Neuronal stem cell (in vitro differentiated cells): ENCODE results near the gene ZFAND3.

Source experiments
- DNase-seq: peaks from one replicate; pipeline ENCODE4 v3.0.0-alpha.2; 2013; ENCODE audit warnings: low spot score
- H2AFZ ChIP-seq: one replicate; pipeline ENCODE4 v1.6.1; 2013; ENCODE audit warnings: mild to moderate bottlenecking, low read length, inconsistent platforms
- H2AK5ac ChIP-seq: 2 replicates; pipeline ENCODE4 v1.6.1; 2013; ENCODE audit warnings: low read depth, mild to moderate bottlenecking, inconsistent platforms, low read length, moderate library complexity, mixed read lengths
- H2BK120ac ChIP-seq: 2 replicates; pipeline ENCODE4 v1.6.1; 2013; ENCODE audit warnings: low read depth, mild to moderate bottlenecking, inconsistent platforms, low read length, moderate library complexity, mixed read lengths
- H2BK12ac ChIP-seq: one replicate; pipeline ENCODE4 v1.6.1; 2013; ENCODE audit warnings: low read length, inconsistent platforms
- H2BK15ac ChIP-seq: 2 replicates; pipeline ENCODE4 v1.6.1; 2013; ENCODE audit warnings: mild to moderate bottlenecking, low read length, inconsistent platforms, mixed read lengths
- H2BK5ac ChIP-seq: one replicate; pipeline ENCODE4 v1.6.1; 2013; ENCODE audit warnings: inconsistent platforms, mild to moderate bottlenecking, low read length, moderate library complexity
- H3K14ac ChIP-seq: one replicate; pipeline ENCODE4 v1.6.1; 2013; ENCODE audit warnings: low read length, inconsistent platforms
- H3K18ac ChIP-seq: 2 replicates; pipeline ENCODE4 v1.6.1; 2013; ENCODE audit warnings: low read length, inconsistent platforms
- H3K23ac ChIP-seq: 2 replicates; pipeline ENCODE4 v1.6.1; 2013; ENCODE audit warnings: low read depth, mild to moderate bottlenecking, mixed read lengths, low read length, inconsistent platforms; ENCODE audit not compliant: poor library complexity
- H3K27ac ChIP-seq: replicated peaks from 3 replicates; pipeline ENCODE4 v1.5.1; 2013; ENCODE audit warnings: low read length, inconsistent platforms
- H3K27me3 ChIP-seq, 3 experiments: 2 replicates each; pipeline ENCODE4 v1.6.1; 2013; ENCODE audit warnings: low read length in 3 of 3, mild to moderate bottlenecking in 2 of 3, inconsistent platforms in 1 of 3, low read depth in 1 of 3, mixed read lengths in 1 of 3, moderate library complexity in 1 of 3; ENCODE audit not compliant: control insufficient read depth in 3 of 3, insufficient read depth in 3 of 3
- H3K36me3 ChIP-seq, 2 donors: replicated peaks in 1 of 2; 2 replicates each; pipeline ENCODE4 v1.6.1; 2013; ENCODE audit warnings: low read length in 2 of 2; ENCODE audit not compliant: control insufficient read depth in 2 of 2, insufficient read depth in 2 of 2
- H3K4ac ChIP-seq: 2 replicates; pipeline ENCODE4 v1.6.1; 2013; ENCODE audit warnings: inconsistent platforms, mild to moderate bottlenecking, low read length, moderate library complexity
- H3K4me1 ChIP-seq, 2 donors: 1 replicate in 1 of 2; 2 replicates in 1 of 2; pipeline ENCODE4 v1.6.1; 2013; ENCODE audit warnings: low read length in 2 of 2, low read depth in 1 of 2; ENCODE audit not compliant: control insufficient read depth in 2 of 2, insufficient read depth in 1 of 2
- H3K4me2 ChIP-seq: one replicate; pipeline ENCODE4 v1.6.1; 2013; ENCODE audit warnings: mild to moderate bottlenecking, low read length, inconsistent platforms; ENCODE audit not compliant: insufficient read depth, poor library complexity, severe bottlenecking
- H3K4me3 ChIP-seq, 2 donors: 2 replicates each; pipeline ENCODE4 v1.5.1; 2013; ENCODE audit warnings: low read length in 2 of 2, mild to moderate bottlenecking in 2 of 2, inconsistent platforms in 1 of 2, moderate library complexity in 1 of 2
- H3K79me1 ChIP-seq: one replicate; pipeline ENCODE4 v1.6.1; 2013; ENCODE audit warnings: low read depth, mild to moderate bottlenecking, inconsistent platforms, low read length, moderate library complexity
- H3K9ac ChIP-seq: one replicate; pipeline ENCODE4 v1.6.1; 2013; ENCODE audit warnings: mild to moderate bottlenecking, low read depth, low read length, inconsistent platforms; ENCODE audit not compliant: poor library complexity
- H3K9me3 ChIP-seq, 2 donors: replicated peaks in 1 of 2; 2 replicates each; pipeline versions ENCODE3 to v1.6.1; 2013; ENCODE audit warnings: low read length in 2 of 2, mild to moderate bottlenecking in 2 of 2, inconsistent platforms in 1 of 2, low read depth in 1 of 2, mixed read lengths in 1 of 2, moderate library complexity in 1 of 2; ENCODE audit not compliant: control insufficient read depth in 2 of 2, insufficient read depth in 1 of 2
- H4K8ac ChIP-seq: one replicate; pipeline ENCODE4 v1.6.1; 2013; ENCODE audit warnings: low read depth, mild to moderate bottlenecking, inconsistent platforms, low read length, moderate library complexity
- H4K91ac ChIP-seq: one replicate; pipeline ENCODE4 v1.6.1; 2013; ENCODE audit warnings: low read length, low read depth, mild to moderate bottlenecking, inconsistent platforms; ENCODE audit not compliant: poor library complexity
- WGBS, 2 donors: extraction: QIAGEN DNeasy Blood & Tissue Kit; methylation state at CpG; one replicate each; pipeline ENCODE4 v1.1.7; 2013; ENCODE audit warnings: missing lambda C conversion rate in 2 of 2, mixed read lengths in 1 of 2; ENCODE audit not compliant: insufficient read length in 2 of 2, insufficient replicate concordance in 1 of 2; ENCODE audit errors: extremely low coverage in 2 of 2; 5-methylcytosine and 5-hydroxymethylcytosine counted together

ZFAND3 gene

GRCh38 chr6:37998366-37998765 lies 178.8 kb downstream of the ZFAND3 start:
- Histone ChIP-seq H2BK5ac (no peak overlapping the region), H3K14ac (no peak overlapping the region), H2BK12ac (no peak overlapping the region), H3K27me3 (no peaks in the 10 kb centered on the region), H3K4me2 (no peak overlapping the region), H3K23ac (no peak overlapping the region), H3K4ac (no peak overlapping the region), H2AFZ (no peak overlapping the region), H3K79me1 (peaks cover under 1% of the 10 kb centered on the region), H4K91ac (no peak overlapping the region), H3K27ac (no peak overlapping the region), H3K18ac (no peak overlapping the region), H3K4me1 (peaks cover 6 to 15% of the 10 kb centered on the region in 2 donors), H2BK15ac (no peak overlapping the region), H4K8ac (no peak overlapping the region), H3K36me3 (no peaks in the 10 kb centered on the region), H3K9ac (no peak overlapping the region), H2BK120ac (no peak overlapping the region), H3K9me3 (peaks cover 0 to 9% of the 10 kb centered on the region in 2 donors), H2AK5ac (no peak overlapping the region), H3K4me3 (no peak overlapping the region)
- DNase-seq: no peak
- WGBS, 2 donors: no CpG with 5 or more reads among the region's 2 CpGs

GRCh38 chr6:38001386-38001785 lies 181.9 kb downstream of the ZFAND3 start:
- H3K23ac ChIP-seq: no peak overlapping the region
- no peak overlapping the region for H2BK5ac ChIP-seq
- no peak overlapping the region for H2AK5ac ChIP-seq
- peaks cover 0 to 9% of the 10 kb centered on the region in 2 donors for H3K9me3 ChIP-seq
- DNase-seq: no peak
- H3K36me3 ChIP-seq: no peaks in the 10 kb centered on the region
- no peak overlapping the region for H2AFZ ChIP-seq
- WGBS, 2 donors: no CpG with 5 or more reads among the region's 1 CpG
- H3K9ac ChIP-seq: no peak overlapping the region
- H2BK15ac ChIP-seq: no peak overlapping the region
- H2BK120ac ChIP-seq: no peak overlapping the region
- no peak overlapping the region for H4K8ac ChIP-seq
- H3K4me2 ChIP-seq: no peak overlapping the region
- H3K4ac ChIP-seq: no peak overlapping the region
- H3K14ac ChIP-seq: no peak overlapping the region
- H3K27ac ChIP-seq: no peak overlapping the region
- H3K79me1 ChIP-seq: no peaks in the 10 kb centered on the region
- H3K4me3 ChIP-seq: no peak overlapping the region
- H2BK12ac ChIP-seq: no peak overlapping the region
- no peak overlapping the region for H4K91ac ChIP-seq
- H3K18ac ChIP-seq: no peak overlapping the region
- H3K4me1 ChIP-seq: peaks cover 0 to 2% of the 10 kb centered on the region in 2 donors
- H3K27me3 ChIP-seq: no peaks in the 10 kb centered on the region

- Histone ChIP-seq H3K27ac (no peak overlapping the region), H3K36me3 (no peaks in the 10 kb centered on the region)
- no CpG with 5 or more reads among the region's 2 CpGs for WGBS, 2 donors
Observed at GRCh38 chr6:38004908-38005307, 185.4 kb downstream of the ZFAND3 start.

GRCh38 chr6:38011937-38012336 lies 192.4 kb downstream of the ZFAND3 start:
- no peak overlapping the region for H4K91ac ChIP-seq
- no peaks in the 10 kb centered on the region for H3K27me3 ChIP-seq
- peaks cover 8 to 10% of the 10 kb centered on the region in 2 donors for H3K9me3 ChIP-seq
- no peak overlapping the region for H3K27ac ChIP-seq
- no peak overlapping the region for H3K9ac ChIP-seq
- no peak overlapping the region for H3K4ac ChIP-seq
- no peak for DNase-seq
- no peak overlapping the region for H3K23ac ChIP-seq
- no peak overlapping the region for H4K8ac ChIP-seq
- no peaks in the 10 kb centered on the region for H3K4me1 ChIP-seq
- no peak overlapping the region for H2BK5ac ChIP-seq
- H3K14ac ChIP-seq: no peak overlapping the region
- peaks cover 0 to 4% of the 10 kb centered on the region in 2 donors for H3K36me3 ChIP-seq
- no peak overlapping the region for H2AFZ ChIP-seq
- H2BK120ac ChIP-seq: no peak overlapping the region
- no peak overlapping the region for H3K4me3 ChIP-seq
- no peak overlapping the region for H2BK15ac ChIP-seq
- WGBS, 2 donors: no CpG with 5 or more reads among the region's 5 CpGs
- H3K18ac ChIP-seq: no peak overlapping the region
- H3K4me2 ChIP-seq: no peak overlapping the region
- peaks cover 3% of the 10 kb centered on the region for H3K79me1 ChIP-seq
- no peak overlapping the region for H2AK5ac ChIP-seq
- H2BK12ac ChIP-seq: no peak overlapping the region

More at GRCh38 chr6:38004908-38005307, 185.4 kb downstream of the ZFAND3 start:
- Histone ChIP-seq H3K9ac (no peak overlapping the region), H2BK12ac (no peak overlapping the region), H2BK5ac (no peak overlapping the region), H3K4ac (no peak overlapping the region), H2BK120ac (no peak overlapping the region), H3K18ac (no peak overlapping the region), H3K9me3 (no peaks in the 10 kb centered on the region), H3K23ac (no peak overlapping the region), H3K4me3 (no peak overlapping the region), H3K4me1 (peaks cover 0 to 2% of the 10 kb centered on the region in 2 donors), H4K8ac (no peak overlapping the region), H3K27me3 (no peaks in the 10 kb centered on the region), H2AK5ac (no peak overlapping the region), H2AFZ (no peak overlapping the region), H3K14ac (no peak overlapping the region), H3K79me1 (no peaks in the 10 kb centered on the region), H3K4me2 (no peak overlapping the region), H4K91ac (no peak overlapping the region), H2BK15ac (no peak overlapping the region)
- DNase-seq: no peak
